HG02763 (cell line): ENCODE data around the gene AP3B2.
"Not testable (repeated sequence)": the region's sequence is repeated elsewhere in the genome, so short reads cannot be mapped to it uniquely, and the experiment has no call there.

Experiments
- ATAC-seq: cut with Tn5 transposase; IDR thresholded peaks from one replicate; pipeline ENCODE4 v1.9.1; 2021; ENCODE audit warnings: mild to moderate bottlenecking, moderate library complexity; ENCODE audit not compliant: unreplicated experiment

Gene AP3B2

GRCh38 chr15:82649226-82649999 lies 60.3 kb downstream of the AP3B2 start:
- ATAC-seq: no peak

- no peak for ATAC-seq
Measured at GRCh38 chr15:82648257-82649103, 61.2 kb downstream of the AP3B2 start.

- ATAC-seq: no peak
Measured at GRCh38 chr15:82647835-82648256, 61.8 kb downstream of the AP3B2 start.

GRCh38 chr15:82647045-82647834 lies 62.4 kb downstream of the AP3B2 start, which contains the start of gene CPEB1:
Gene CPEB1 (minus strand): TSS chr15:82647363. CDS start chr15:82628459, 18,904 bp downstream.
- no peak for ATAC-seq

GRCh38 chr15:82646250-82647044 lies 63.2 kb downstream of the AP3B2 start:
- no peak for ATAC-seq

GRCh38 chr15:82644967-82645852 lies 64.5 kb downstream of the AP3B2 start:
- ATAC-seq: not testable (repeated sequence)

GRCh38 chr15:82643992-82644391 lies 65.7 kb downstream of the AP3B2 start:
- ATAC-seq: no peak

- no peak for ATAC-seq
Measured at GRCh38 chr15:82642656-82643055, 67.0 kb downstream of the AP3B2 start.

GRCh38 chr15:82641129-82641798 lies 68.4 kb downstream of the AP3B2 start:
- no peak for ATAC-seq

- no peak for ATAC-seq
Measured at GRCh38 chr15:82640672-82641071, 69.0 kb downstream of the AP3B2 start.

- no peak for ATAC-seq
Measured at GRCh38 chr15:82635798-82636197, 73.9 kb downstream of the AP3B2 start.

- ATAC-seq: no peak
Measured at GRCh38 chr15:82630033-82630432, 79.6 kb downstream of the AP3B2 start.

- no peak for ATAC-seq
Measured at GRCh38 chr15:82625136-82625535, 84.5 kb downstream of the AP3B2 start.

GRCh38 chr15:82624438-82624837 lies 85.2 kb downstream of the AP3B2 start:
- no peak for ATAC-seq

GRCh38 chr15:82624008-82624407 lies 85.7 kb downstream of the AP3B2 start:
- ATAC-seq: no peak

- ATAC-seq: no peak
Measured at GRCh38 chr15:82621970-82622369, 87.7 kb downstream of the AP3B2 start.

- ATAC-seq: no peak
Measured at GRCh38 chr15:82613747-82614146, 95.9 kb downstream of the AP3B2 start.

GRCh38 chr15:82611348-82611747 lies 98.3 kb downstream of the AP3B2 start:
- ATAC-seq: no peak
